Uterus (tissue), 4 donors: ENCODE results near the gene PTPN20. TPM values are rescaled to one million over a fixed set of nuclear protein-coding genes. Genes with fewer than 3 reads are reported as not detected.

Experiments used
- DNase-seq, 2 donors: peaks; one replicate each; pipeline ENCODE4 v3.0.0-alpha.2; 2019 to 2020
- H3K27ac ChIP-seq, 2 donors: fragments of 200-600 bp; sonication (generic); 1 replicate in 1 of 2; 2 replicates in 1 of 2; pipeline ENCODE4 v1.5.1; 2016 to 2018
- H3K27me3 ChIP-seq, 2 donors: fragments of 200-600 bp; sonication (generic); one replicate each; pipeline ENCODE4 v1.5.1; 2018 to 2019; ENCODE audit warnings: control low read depth in 1 of 2
- H3K36me3 ChIP-seq, 2 donors: fragments of 200-600 bp; sonication (generic); one replicate each; pipeline ENCODE4 v1.5.1; 2019; ENCODE audit warnings: control low read depth in 1 of 2
- H3K4me1 ChIP-seq, 2 donors: fragments of 200-600 bp; sonication (generic); one replicate each; pipeline ENCODE4 v1.5.1; 2018 to 2019; ENCODE audit warnings: control low read depth in 1 of 2
- H3K4me3 ChIP-seq, 2 donors: fragments of 200-600 bp; sonication (generic); 1 replicate in 1 of 2; 2 replicates in 1 of 2; pipeline ENCODE4 v1.5.1; 2018 to 2019; ENCODE audit warnings: mild to moderate bottlenecking in 1 of 2
- H3K9me3 ChIP-seq, 2 donors: fragments of 200-600 bp; sonication (generic); one replicate each; pipeline ENCODE4 v1.5.1; 2019; ENCODE audit warnings: control low read depth in 1 of 2
- POLR2A ChIP-seq, 2 donors: fragments of 450-650 bp; IDR thresholded peaks; one replicate each; pipeline ENCODE4 v1.6.1; 2016; ENCODE audit warnings: antibody characterized with exemption in 2 of 2, mild to moderate bottlenecking in 1 of 2, moderate library complexity in 1 of 2
- intact Hi-C: fragments of 100-400 bp; cut with DNase I; formaldehyde crosslinking; loops from one replicate; pipeline ENCODE4 v1.15.1; 2023; ENCODE audit warnings: low total_unique reads
- total RNA-seq, 4 donors: library from RNA; depleted of rRNA in 3 of 4; stranded (reverse); fragments of >200 nt in 3 of 4; gene quantifications; one replicate each; pipeline versions ENCODE4 v1.1.0 to v1.2.4, GENCODE V29; 2014 to 2023
- TF ChIP-seq, protein P1 (sequence below), 4 experiments: fragments of 200-600 bp in 2 of 4; fragments of 450-650 bp in 2 of 4; sonication (generic) in 2 of 4; IDR thresholded peaks; one replicate each; pipeline ENCODE4 v1.5.1; 2016 to 2019; ENCODE audit warnings: antibody characterized with exemption in 4 of 4, mild to moderate bottlenecking in 2 of 4, moderate library complexity in 1 of 4
- donor health status: DM: yes; HTN: yes; CAD: no.

PTPN20 gene
- total RNA-seq, 4 donors from 2014 or later = 3.5 to 12.6 (median 4.4) TPM; not detected in 1

DNA sequence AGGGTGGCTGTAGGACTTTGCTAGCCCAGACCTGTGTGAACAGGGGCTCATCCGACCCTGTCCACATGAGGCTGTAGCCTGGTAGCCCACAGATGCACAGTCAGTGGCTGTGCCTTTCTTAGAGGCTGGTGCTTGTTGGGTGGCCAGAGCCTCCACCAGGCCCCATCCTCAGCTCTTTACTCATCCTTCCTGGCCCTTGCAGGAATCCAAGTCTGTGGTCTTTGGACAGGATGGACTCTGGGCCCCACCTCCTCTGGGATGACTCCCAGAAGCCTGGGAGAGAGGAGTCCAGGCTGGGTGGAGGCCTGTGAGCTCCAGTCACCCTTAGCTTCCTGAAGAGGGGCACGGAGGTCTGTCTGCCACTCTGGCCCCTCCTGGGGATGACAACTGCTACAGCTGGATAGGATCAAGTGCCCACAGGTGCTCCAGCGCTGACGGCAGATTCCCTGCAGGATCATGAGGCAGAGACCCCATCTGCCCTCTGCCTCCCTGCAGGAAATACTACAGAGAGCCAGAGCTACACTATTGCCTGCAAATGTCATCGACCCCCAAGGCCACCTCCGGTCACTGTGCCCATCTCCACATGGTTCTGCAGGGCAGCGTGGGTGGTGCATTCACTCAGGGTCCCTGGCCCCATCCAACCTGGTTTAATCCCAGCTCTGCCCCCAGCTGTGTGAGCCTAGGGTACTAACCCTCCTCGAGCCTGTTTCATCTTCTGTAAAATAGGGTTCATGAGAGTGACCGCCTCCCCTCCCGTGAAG lies 114.5 kb downstream of the PTPN20 start:
- no peaks in the 10 kb centered on the region for H3K36me3 ChIP-seq
- no peak overlapping the region for H3K27ac ChIP-seq
- no peak for TF ChIP-seq POLR2A (IDR thresholded peaks at IDR 0.05)
- TF ChIP-seq, protein P1, sequence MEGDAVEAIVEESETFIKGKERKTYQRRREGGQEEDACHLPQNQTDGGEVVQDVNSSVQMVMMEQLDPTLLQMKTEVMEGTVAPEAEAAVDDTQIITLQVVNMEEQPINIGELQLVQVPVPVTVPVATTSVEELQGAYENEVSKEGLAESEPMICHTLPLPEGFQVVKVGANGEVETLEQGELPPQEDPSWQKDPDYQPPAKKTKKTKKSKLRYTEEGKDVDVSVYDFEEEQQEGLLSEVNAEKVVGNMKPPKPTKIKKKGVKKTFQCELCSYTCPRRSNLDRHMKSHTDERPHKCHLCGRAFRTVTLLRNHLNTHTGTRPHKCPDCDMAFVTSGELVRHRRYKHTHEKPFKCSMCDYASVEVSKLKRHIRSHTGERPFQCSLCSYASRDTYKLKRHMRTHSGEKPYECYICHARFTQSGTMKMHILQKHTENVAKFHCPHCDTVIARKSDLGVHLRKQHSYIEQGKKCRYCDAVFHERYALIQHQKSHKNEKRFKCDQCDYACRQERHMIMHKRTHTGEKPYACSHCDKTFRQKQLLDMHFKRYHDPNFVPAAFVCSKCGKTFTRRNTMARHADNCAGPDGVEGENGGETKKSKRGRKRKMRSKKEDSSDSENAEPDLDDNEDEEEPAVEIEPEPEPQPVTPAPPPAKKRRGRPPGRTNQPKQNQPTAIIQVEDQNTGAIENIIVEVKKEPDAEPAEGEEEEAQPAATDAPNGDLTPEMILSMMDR (IDR thresholded peaks at IDR 0.05) = no peak
- peak in 1 of 2 donors; percentile 34 for DNase-seq
- H3K4me1 ChIP-seq = no peaks in the 10 kb centered on the region
- H3K4me3 ChIP-seq = no peak overlapping the region
- H3K27me3 ChIP-seq = no peaks in the 10 kb centered on the region
- H3K9me3 ChIP-seq = no peaks in the 10 kb centered on the region
- intact Hi-C loops = no loop called here

DNA sequence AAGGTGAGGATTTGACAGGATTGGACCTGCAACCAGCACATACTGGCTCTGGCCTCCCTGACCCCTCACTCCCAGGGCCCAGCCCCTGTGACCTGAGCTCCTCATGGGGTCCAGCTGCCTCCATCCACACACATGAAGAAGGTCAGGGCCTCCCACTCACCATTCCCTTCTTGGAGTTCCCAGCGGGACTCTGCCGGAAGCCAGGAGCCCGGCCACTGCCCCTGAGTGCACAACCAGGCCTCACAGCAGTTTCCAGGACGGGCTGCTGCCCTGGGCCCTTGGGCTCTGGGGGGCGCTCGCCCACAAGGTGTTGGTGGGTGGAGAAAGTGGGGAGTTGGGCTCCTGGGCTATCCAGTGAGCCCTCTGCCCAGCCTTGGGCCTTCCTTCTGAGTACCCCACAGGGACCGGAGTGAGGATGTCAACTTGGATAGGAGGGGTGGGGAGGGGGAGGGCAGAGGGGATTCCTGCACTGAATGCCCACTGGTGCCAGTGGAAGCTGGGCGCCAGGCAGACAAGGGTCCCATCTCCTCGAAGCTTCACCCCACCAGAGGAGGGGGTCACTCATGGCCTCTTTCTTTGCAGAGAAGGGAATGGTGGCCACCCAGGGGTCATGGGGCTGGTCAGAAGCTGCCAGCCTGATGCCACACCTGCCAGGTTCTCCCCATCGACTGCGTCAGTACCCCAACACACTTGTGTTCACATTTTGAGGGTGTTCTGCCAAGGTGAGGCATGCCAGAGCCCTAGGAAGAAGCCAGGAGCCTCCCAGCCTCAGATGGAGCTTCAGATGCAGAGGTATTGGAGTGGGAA lies 115.3 kb downstream of the PTPN20 start:
- Histone ChIP-seq H3K27me3 (no peaks in the 10 kb centered on the region), H3K4me1 (no peaks in the 10 kb centered on the region), H3K4me3 (no peak overlapping the region), H3K36me3 (no peaks in the 10 kb centered on the region), H3K9me3 (no peaks in the 10 kb centered on the region), H3K27ac (no peak overlapping the region)
- peak in 1 of 2 donors; percentile 11 for DNase-seq
- intact Hi-C loops = no loop called here
- TF ChIP-seq, protein P1 (IDR thresholded peaks at IDR 0.05) = no peak
- no peak for TF ChIP-seq POLR2A (IDR thresholded peaks at IDR 0.05)

DNA sequence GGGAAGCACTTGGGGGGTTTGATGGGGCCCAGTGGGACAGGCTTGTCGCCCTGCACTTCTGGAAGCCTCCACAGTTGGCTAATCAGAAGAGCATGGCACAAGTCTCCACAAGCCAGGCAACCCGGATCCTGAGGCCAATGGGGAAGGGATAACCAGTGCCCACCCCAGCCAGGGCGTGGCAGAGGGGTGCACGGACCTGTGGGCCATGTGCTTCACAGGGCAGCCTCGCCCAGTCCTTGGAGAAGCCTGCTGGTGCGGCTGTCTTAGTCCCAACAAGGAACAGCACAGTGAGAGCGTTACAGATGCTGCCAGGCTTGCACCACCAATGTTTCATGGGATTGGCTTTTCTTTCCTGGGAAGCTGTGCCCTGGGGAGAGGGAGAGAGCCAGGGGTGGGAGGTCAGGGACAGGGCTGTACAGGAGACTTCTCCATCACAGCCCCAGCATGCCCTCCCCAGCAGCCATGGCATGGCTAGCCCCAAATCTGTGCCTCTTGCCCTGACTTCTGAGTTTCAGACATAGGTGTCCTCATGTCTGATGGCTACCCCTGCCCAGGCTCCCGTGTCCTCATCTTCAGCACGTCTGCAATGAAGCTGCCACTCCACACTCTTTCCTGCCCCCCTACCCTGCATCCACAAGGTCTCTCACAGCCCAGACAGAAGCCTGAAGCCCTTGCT lies 116.0 kb downstream of the PTPN20 start:
- peak in 1 of 2 donors; percentile 8 for DNase-seq
- no peak for TF ChIP-seq POLR2A (IDR thresholded peaks at IDR 0.05)
- TF ChIP-seq, protein P1 (IDR thresholded peaks at IDR 0.05) = no peak
- Histone ChIP-seq H3K9me3 (no peaks in the 10 kb centered on the region), H3K4me3 (no peak overlapping the region), H3K4me1 (no peaks in the 10 kb centered on the region), H3K36me3 (no peaks in the 10 kb centered on the region), H3K27ac (no peak overlapping the region), H3K27me3 (no peaks in the 10 kb centered on the region)
- intact Hi-C loops = no loop called here

DNA sequence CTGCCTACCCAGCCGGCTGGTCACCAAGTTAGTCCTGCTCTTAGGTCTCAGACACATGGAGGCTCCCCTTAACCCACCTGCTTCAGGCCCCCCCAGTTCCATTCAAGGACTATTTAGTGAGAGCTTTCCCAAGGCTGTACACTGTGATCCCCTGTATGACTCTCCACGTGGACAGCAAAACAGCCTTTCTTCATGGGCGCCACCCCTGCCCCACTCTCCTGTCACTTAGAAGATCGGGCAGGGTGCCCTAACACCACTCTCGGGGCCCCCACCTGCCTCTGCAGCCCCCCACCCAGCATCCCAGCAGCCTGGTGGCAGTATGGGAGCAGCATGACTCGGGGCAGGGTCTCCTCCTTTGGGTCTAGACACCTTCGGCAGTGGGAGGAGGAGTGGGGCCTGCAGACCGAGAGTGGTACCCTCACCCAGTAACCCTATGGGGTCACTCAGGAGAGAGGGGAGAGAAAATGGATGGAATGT lies 116.6 kb downstream of the PTPN20 start:
- no peaks in the 10 kb centered on the region for H3K4me1 ChIP-seq
- no peak overlapping the region for H3K27ac ChIP-seq
- H3K27me3 ChIP-seq = no peaks in the 10 kb centered on the region
- H3K9me3 ChIP-seq = no peaks in the 10 kb centered on the region
- no peaks in the 10 kb centered on the region for H3K36me3 ChIP-seq
- intact Hi-C loops = no loop called here
- H3K4me3 ChIP-seq = no peak overlapping the region
- DNase-seq = no peak
- no peak for TF ChIP-seq POLR2A (IDR thresholded peaks at IDR 0.05)
- TF ChIP-seq, protein P1 (IDR thresholded peaks at IDR 0.05) = no peak
